B cell (primary cell): Measurements from ENCODE around the gene MPEG1. TPM values are rescaled to one million over a fixed set of nuclear protein-coding genes. Genes with fewer than 3 reads are reported as not detected.

ENCODE experiments used
- ATAC-seq: fragments of 200-7000 bp; cut with Tn5 transposase; one replicate; pipeline ENCODE4 v1.10.0; 2021; ENCODE audit warnings: low read depth, mild to moderate bottlenecking, moderate number of reproducible peaks, moderate library complexity
- CTCF ChIA-PET: fragments of 350-600 bp; sonication (Branson Sonifier 250); formaldehyde crosslinking; loops from one replicate; lab custom pipeline; 2021; ENCODE audit warnings: antibody characterized with exemption, inconsistent platforms; lab: Charles Lee
- POLR2A ChIA-PET: fragments of 350-600 bp; sonication (Branson Sonifier 250); formaldehyde crosslinking; loops from one replicate; lab custom pipeline; 2021; ENCODE audit warnings: antibody characterized with exemption; lab: Charles Lee
- DNase-seq: peaks from one replicate; pipeline ENCODE4 v3.0.0; 2013
- H2AFZ ChIP-seq: 2 replicates; pipeline ENCODE4 v1.6.1; 2012; ENCODE audit warnings: mild to moderate bottlenecking, low read depth, low read length; ENCODE audit not compliant: insufficient read depth, poor library complexity, severe bottlenecking
- H3K27ac ChIP-seq, 2 donors: 1 replicate in 1 of 2; 2 replicates in 1 of 2; pipeline ENCODE4 v1.5.1; 2012 to 2013; ENCODE audit warnings: low read length in 2 of 2, mild to moderate bottlenecking in 2 of 2, moderate library complexity in 1 of 2
- H3K27me3 ChIP-seq, 4 experiments: fragments of 200-600 bp in 1 of 4; sonication (generic) in 1 of 4; replicated peaks in 1 of 4; 1 replicate in 2 of 4; 2 replicates in 2 of 4; pipeline versions ENCODE4 v1.6.1 to v1.7.0; 2013 to 2016; ENCODE audit warnings: low read length in 3 of 4, mild to moderate bottlenecking in 2 of 4, mixed read lengths in 1 of 4, moderate library complexity in 1 of 4; ENCODE audit not compliant: insufficient read depth in 4 of 4, control insufficient read depth in 3 of 4; ENCODE audit errors: control extremely low read depth in 1 of 4
- H3K36me3 ChIP-seq, 2 experiments: replicated peaks in 1 of 2; 1 replicate in 1 of 2; 2 replicates in 1 of 2; pipeline versions ENCODE4 v1.6.1 to v1.7.1; 2013; ENCODE audit warnings: low read length in 1 of 2; ENCODE audit not compliant: insufficient read depth in 2 of 2, control insufficient read depth in 1 of 2; ENCODE audit errors: control extremely low read depth in 1 of 2, extremely low read depth in 1 of 2
- H3K4me1 ChIP-seq, 2 donors: fragments of 200-600 bp in 1 of 2; sonication (generic) in 1 of 2; 1 replicate in 1 of 2; 2 replicates in 1 of 2; pipeline versions ENCODE4 v1.5.1 to v1.6.1; 2013 to 2017; ENCODE audit warnings: low read length in 2 of 2; ENCODE audit not compliant: control insufficient read depth in 2 of 2, insufficient read depth in 2 of 2
- H3K4me2 ChIP-seq: replicated peaks from 2 replicates; pipeline ENCODE3; 2012; ENCODE audit warnings: mild to moderate bottlenecking, low read depth, low read length; ENCODE audit not compliant: poor library complexity, severe bottlenecking
- H3K4me3 ChIP-seq, 5 experiments: fragments of 200-600 bp in 1 of 5; sonication (generic) in 1 of 5; 1 replicate in 3 of 5; 2 replicates in 2 of 5; pipeline versions ENCODE4 v1.5.1 to v1.7.0; 2011 to 2016; ENCODE audit warnings: low read length in 4 of 5, mild to moderate bottlenecking in 4 of 5, low read depth in 2 of 5, control low read depth in 1 of 5, moderate library complexity in 1 of 5; ENCODE audit not compliant: insufficient read depth in 1 of 5; ENCODE audit errors: control extremely low read depth in 1 of 5, extremely low read depth in 1 of 5
- H3K79me2 ChIP-seq: fragments of 200-600 bp; sonication (generic); one replicate; pipeline ENCODE4 v1.6.0; 2016; ENCODE audit warnings: low read length; ENCODE audit not compliant: control insufficient read depth, insufficient read depth
- H3K9ac ChIP-seq: fragments of 200-600 bp; sonication (generic); 2 replicates; pipeline ENCODE4 v1.6.1; 2017; ENCODE audit warnings: mild to moderate bottlenecking, low read length, moderate library complexity
- H3K9me3 ChIP-seq, 3 donors: one replicate each; pipeline versions ENCODE4 v1.6.1 to v1.7.1; 2013; ENCODE audit warnings: low read length in 2 of 3; ENCODE audit not compliant: control insufficient read depth in 2 of 3, insufficient read depth in 1 of 3; ENCODE audit errors: control extremely low read depth in 1 of 3
- H4K20me1 ChIP-seq: 2 replicates; pipeline ENCODE4 v1.6.0; 2012; ENCODE audit warnings: mild to moderate bottlenecking, low read length; ENCODE audit not compliant: insufficient read depth, control insufficient read depth, poor library complexity, severe bottlenecking
- H3K27ac Mint-ChIP-seq: one replicate; pipeline ENCODE4 v1.8.0; 2021; ENCODE audit warnings: mixed read lengths
- H3K27me3 Mint-ChIP-seq: one replicate; pipeline ENCODE4 v1.8.0; 2021; ENCODE audit warnings: mixed read lengths
- H3K4me1 Mint-ChIP-seq: one replicate; pipeline ENCODE4 v1.8.0; 2021; ENCODE audit warnings: mixed read lengths
- H3K4me3 Mint-ChIP-seq: one replicate; pipeline ENCODE4 v1.8.0; 2021; ENCODE audit warnings: mixed read lengths
- H3K9me3 Mint-ChIP-seq: one replicate; pipeline ENCODE4 v1.8.0; 2022; ENCODE audit warnings: mixed read lengths; ENCODE audit not compliant: insufficient read depth
- CTCF ChIP-seq: fragments of 200-600 bp; IDR thresholded peaks from one replicate; pipeline ENCODE4 v1.8.0; 2022; ENCODE audit warnings: antibody characterized with exemption, mild to moderate bottlenecking
- EZH2 ChIP-seq: IDR thresholded peaks from 2 replicates; pipeline ENCODE4 v1.6.1; 2012; ENCODE audit warnings: borderline replicate concordance, low read depth, mild to moderate bottlenecking, moderate library complexity, low read length; ENCODE audit not compliant: insufficient read depth, poor library complexity, severe bottlenecking
- WGBS: methylation state at CpG from one replicate; pipeline ENCODE4 v1.1.5; 2013; ENCODE audit warnings: missing lambda C conversion rate; ENCODE audit not compliant: insufficient coverage; 5-methylcytosine and 5-hydroxymethylcytosine counted together
- intact Hi-C: fragments of 100-400 bp; cut with micrococcal nuclease; formaldehyde crosslinking; loops from one replicate; pipeline ENCODE4 v1.10.0; 2022
- polyA plus RNA-seq: library from polyadenylated mRNA; depleted of rRNA; stranded (reverse); fragments of >200 nt; gene quantifications from 2 replicates; pipeline ENCODE4 v1.2.3, GENCODE V29; 2012
- total RNA-seq, 2 donors: library from RNA; stranded (reverse); fragments of 120-200 nt in 1 of 2; gene quantifications; 1 replicate in 1 of 2; 2 replicates in 1 of 2; pipeline versions ENCODE4 v1.2.3 to v1.2.4, GENCODE V29; 2013 to 2022

Gene MPEG1
- total and polyA plus RNA-seq, 2 donors (not counting 1 experiment from before 2014, with no cell fraction given) = 27.7 to 151 TPM

DNA sequence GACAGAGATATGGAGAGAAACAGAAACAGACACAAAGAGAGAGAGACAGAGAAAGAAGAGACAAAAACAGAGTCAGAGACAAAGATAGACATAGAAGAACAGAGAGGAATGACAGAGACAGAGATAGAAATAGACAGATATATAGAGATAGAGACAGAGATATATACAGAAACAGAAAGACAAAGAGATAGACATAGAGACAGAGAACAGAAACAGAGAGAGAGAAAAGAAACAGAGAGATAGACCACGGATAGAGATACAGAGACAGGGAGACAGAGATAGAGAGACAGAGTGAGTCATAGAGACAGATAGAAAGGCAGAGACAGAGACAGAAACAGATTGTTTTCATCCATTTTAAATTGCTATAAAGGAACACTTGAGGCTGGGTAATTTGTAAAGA is 12.3 kb upstream of the MPEG1 start:
- H3K4me3 ChIP-seq = no peak overlapping the region
- H3K27ac Mint-ChIP-seq = peak overlapping the region; percentile 56
- TF ChIP-seq EZH2 (no peak), CTCF (no peak)
- DNase-seq = no peak
- no peaks in the 10 kb centered on the region for H4K20me1 ChIP-seq
- peak overlapping the region; percentile 55 for H2AFZ ChIP-seq
- CTCF ChIA-PET = interaction anchor here (1.3 to 7.4 kb wide), 6 partner anchors 14 to 61 kb away, joined by 4 to 57 read pairs (median 25); partner anchors contain the start of genes DTX4 and MPEG1
- H3K27me3 ChIP-seq = no peaks in the 10 kb centered on the region
- H3K79me2 ChIP-seq = no peaks in the 10 kb centered on the region
- ATAC-seq = no peak
- no peaks in the 10 kb centered on the region for H3K36me3 ChIP-seq
- peak overlapping the region; percentile 37 for H3K4me2 ChIP-seq
- no peaks in the 10 kb centered on the region for H3K9me3 ChIP-seq
- H3K9me3 Mint-ChIP-seq = no peaks in the 10 kb centered on the region
- WGBS = no CpG with 5 or more reads among the region's 1 CpG
- H3K27ac ChIP-seq = peak overlapping the region; percentile 46 to 63
- no peak overlapping the region for H3K9ac ChIP-seq
- peaks cover 51 to 52% of the 10 kb centered on the region in 2 donors for H3K4me1 ChIP-seq
- POLR2A ChIA-PET = no interaction called here
- H3K4me3 Mint-ChIP-seq = no peak overlapping the region
- H3K4me1 Mint-ChIP-seq = peaks cover 50% of the 10 kb centered on the region
- no peaks in the 10 kb centered on the region for H3K27me3 Mint-ChIP-seq
- intact Hi-C loops = no loop called here

GRCh38 chr11:59224351-59224928 is 11.7 kb upstream of the MPEG1 start:
- WGBS = 0% methylated on average over 2 of the region's 4 CpGs
- Histone ChIP-seq H3K9ac (no peak overlapping the region), H3K36me3 (no peaks in the 10 kb centered on the region), H3K4me1 (peaks cover 57% of the 10 kb centered on the region in 2 donors), H2AFZ (peak overlapping the region; percentile 55), H3K79me2 (no peaks in the 10 kb centered on the region), H4K20me1 (no peaks in the 10 kb centered on the region), H3K9me3 (no peaks in the 10 kb centered on the region), H3K27ac (peak overlapping the region; percentile 46 to 63), H3K4me3 (no peak overlapping the region), H3K4me2 (peak overlapping the region; percentile 37), H3K27me3 (no peaks in the 10 kb centered on the region)
- DNase-seq = peak; percentile 51
- ChIA-PET POLR2A (no interaction called here), CTCF (interaction anchor here (1.0 to 7.4 kb wide), 9 partner anchors 14 to 206 kb away, joined by 4 to 57 read pairs (median 6); partner anchors contain the start of genes DTX4 and MPEG1)
- TF ChIP-seq EZH2 (no peak), CTCF (no peak)
- Mint-ChIP-seq H3K4me3 (peak overlapping the region; percentile 4), H3K27ac (peak overlapping the region; percentile 56), H3K9me3 (no peaks in the 10 kb centered on the region), H3K27me3 (no peaks in the 10 kb centered on the region), H3K4me1 (peaks cover 55% of the 10 kb centered on the region)
- intact Hi-C loops = no loop called here
- ATAC-seq = peak; percentile 26
